GM19468 (cell line): ENCODE results near the gene CDH16.

Source experiments
- ATAC-seq: cut with Tn5 transposase; IDR thresholded peaks from one replicate; pipeline ENCODE4 v1.9.1; 2021; ENCODE audit warnings: mild to moderate bottlenecking, moderate library complexity, moderate number of reproducible peaks; ENCODE audit not compliant: unreplicated experiment; ENCODE audit errors: extremely low read depth

CDH16 gene

DNA sequence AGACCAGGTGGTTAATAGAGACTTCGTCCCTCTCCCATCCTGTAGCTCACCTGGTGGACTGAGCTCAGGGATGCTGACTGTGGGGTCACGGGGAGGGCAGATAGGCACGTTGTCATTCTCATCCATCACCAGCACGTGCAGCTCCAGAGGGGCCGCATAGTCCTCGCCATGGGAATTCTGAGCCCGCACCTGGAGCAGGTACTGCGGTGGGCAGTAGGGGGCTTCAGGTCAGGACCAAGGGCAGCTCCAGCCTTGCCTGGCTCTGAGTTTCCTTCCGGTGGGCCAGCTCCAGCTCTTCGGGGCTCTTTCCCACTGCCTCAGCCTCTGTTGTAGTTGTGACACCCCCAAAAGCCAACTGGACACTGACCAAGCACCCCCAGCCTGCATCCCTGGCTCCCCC, 5.6 kb downstream of the CDH16 start:
- ATAC-seq = no peak

DNA sequence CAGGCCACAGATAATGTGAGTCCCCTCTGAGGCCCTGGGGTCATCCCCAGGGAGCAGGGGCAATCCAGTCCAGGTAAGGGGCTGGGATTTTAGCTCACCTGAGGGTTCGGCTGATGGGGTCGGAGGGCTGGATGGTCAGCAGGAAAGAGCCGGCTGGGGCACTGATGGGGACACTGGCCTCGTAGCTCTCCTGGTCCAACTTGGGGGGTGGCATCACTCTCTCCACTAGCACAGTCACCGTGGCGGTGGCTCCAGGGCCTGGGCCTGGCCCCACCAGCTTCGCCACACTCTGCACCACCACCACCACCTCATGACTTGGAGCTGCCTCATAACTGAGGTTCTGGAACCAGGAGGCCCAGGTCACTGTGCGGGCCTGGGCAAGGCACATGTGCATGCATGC, 6.9 kb downstream of the CDH16 start:
- no peak for ATAC-seq

DNA sequence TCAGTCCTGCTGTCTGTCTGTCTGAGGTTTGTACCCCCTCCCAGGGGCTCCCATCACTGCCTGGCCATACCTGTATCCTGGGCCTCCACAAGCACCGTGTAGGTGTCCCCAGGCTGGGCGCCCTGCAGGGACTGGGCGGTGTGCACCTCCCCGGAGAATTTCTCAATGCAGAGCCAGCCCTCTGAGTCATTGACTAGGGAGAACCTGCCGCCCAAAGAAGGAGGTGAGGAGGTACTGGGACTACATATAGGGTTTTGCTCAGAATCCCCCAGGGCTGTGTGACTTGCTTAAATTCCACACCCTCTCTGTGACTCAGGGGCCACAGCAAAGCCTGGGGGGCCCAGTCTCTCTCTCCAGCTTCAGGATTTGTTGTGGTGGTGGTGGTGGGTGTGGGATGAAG, 7.6 kb downstream of the CDH16 start:
- no peak for ATAC-seq

DNA sequence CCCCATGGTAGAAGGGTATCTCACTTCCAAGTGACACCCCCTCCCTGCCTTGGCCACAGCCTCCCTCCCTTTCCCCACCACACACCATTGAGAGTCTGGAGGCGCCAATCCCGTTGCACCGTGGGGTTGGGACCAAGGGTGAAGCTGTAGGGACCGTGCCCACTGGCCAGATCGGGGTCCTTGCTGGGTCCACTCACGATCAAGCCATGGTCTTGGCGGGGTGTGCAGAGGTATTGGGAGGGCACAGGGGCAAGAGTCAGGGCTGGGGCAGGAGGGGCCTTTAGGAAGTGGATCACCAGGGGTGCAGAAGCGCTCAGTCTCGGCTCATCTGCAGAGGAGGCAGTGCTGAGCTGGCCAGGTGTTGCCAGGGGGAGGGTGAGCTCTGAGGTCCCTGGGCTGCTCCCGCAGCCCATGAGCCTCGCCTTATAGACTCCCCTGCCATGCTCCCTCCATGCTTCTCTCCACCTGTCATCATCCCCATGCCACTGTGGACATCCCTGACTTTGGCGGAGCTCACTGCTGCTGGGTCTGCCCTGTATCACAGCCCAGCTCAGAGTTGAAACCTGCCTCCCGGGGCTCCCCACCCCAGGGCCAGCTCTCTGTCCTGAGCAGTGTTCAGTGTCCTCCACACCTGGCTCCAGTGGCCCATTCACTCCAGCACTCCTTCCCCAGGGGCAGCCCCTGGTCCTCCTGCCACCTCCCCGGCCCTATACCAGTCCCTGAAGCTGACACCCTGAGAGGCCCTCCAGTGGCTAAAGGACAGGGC, 8.3 kb downstream of the CDH16 start:
- no peak for ATAC-seq

DNA sequence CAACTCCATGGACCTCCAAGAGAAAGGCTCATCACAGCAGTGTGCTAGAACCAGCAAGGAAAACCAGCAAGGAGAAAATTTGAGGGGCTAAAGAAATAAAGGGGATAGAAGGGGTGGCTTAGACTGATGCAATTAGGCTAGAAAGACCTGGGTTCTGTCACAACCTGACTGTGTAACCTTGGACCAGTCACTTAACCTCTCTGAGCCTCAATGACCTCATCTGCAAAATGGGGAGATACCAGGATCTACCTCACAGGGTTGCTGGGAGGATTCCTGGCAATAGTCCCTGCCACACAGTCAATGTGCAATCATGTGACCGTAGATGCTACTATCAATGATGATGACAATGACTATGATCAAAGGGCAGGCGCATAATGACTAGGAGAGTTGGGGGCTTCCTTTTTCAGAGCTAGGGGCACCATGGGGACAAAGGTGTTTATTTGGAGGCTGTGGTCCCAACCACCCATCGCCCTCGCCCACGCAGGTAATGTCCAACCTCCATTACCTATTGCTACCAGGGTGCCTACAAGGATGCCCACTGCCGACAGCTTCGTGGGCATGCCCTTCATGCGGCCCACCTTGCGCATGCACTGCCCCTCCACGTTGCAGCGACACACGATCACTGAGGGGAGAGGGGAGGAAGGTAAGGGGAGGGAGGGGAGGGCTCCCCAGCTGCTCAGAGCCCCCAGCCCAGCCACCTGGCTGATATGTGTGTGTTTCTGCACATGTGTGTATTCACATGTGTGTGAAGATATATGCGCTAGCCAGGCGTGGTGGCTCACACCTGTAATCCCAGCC, 9.7 kb downstream of the CDH16 start:
- no peak for ATAC-seq

DNA sequence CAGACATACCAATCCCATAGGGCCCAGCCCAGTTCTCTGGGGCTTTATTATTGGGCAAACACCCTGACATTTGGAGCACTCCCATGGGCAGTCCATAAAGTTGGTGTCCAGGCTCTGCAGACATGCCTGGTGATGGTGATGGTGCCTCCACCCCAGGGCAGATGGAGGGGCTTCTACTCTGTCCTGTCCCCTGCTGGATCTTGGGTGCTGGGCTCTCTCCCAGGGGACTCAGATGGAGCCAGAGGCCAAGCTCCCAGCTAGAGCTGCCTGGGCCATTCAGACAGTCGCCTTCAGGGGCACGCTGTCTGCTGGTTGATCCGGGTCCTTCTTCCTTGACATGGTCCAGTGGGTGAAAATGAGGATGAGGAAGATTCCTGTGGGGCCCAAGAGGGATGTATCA, 10.6 kb downstream of the CDH16 start:
- ATAC-seq = no peak

DNA sequence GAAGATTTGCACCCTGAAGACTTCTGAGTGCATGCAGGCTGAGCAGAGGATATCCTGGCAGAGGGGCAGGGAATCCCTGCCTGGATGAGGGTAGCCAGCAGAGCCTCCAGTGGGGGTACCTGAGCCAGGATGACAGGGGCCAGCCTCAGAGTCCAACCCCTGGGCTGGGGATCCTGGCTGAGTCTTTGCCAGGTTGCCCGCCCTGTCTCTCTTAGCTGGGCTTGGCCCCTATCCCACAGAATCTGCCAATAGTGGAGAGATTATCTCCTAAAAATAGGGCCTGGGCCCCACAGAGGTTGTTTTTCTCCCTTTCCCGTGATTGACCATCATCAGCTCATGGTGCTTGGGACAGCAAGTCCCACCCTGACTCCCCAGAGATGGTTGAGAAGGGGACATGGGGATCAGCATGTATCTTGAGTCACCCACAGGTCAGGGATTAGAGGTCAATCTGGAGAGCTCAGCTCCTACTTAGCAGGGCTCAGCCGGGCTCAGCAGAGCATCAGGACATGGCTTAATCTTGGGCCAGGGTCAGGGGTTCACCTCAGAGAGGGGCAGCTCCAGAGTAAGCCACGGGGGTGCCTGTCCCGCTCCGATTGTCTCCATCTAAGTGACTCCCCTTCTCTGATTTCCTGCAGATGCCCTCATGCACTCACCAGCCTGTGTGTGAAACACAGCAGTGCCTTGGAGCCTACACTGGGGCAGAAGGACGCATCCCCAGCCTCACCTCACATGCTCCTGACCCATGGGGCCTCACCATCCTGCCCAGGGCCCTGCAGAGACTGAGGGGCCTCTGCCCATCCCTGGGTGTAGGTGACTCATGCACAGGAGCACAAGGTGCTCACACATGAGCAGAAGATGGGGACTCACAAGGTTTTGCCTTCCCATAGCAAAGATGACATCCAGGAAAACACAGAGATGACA, 11.5 kb downstream of the CDH16 start:
- no peak for ATAC-seq

DNA sequence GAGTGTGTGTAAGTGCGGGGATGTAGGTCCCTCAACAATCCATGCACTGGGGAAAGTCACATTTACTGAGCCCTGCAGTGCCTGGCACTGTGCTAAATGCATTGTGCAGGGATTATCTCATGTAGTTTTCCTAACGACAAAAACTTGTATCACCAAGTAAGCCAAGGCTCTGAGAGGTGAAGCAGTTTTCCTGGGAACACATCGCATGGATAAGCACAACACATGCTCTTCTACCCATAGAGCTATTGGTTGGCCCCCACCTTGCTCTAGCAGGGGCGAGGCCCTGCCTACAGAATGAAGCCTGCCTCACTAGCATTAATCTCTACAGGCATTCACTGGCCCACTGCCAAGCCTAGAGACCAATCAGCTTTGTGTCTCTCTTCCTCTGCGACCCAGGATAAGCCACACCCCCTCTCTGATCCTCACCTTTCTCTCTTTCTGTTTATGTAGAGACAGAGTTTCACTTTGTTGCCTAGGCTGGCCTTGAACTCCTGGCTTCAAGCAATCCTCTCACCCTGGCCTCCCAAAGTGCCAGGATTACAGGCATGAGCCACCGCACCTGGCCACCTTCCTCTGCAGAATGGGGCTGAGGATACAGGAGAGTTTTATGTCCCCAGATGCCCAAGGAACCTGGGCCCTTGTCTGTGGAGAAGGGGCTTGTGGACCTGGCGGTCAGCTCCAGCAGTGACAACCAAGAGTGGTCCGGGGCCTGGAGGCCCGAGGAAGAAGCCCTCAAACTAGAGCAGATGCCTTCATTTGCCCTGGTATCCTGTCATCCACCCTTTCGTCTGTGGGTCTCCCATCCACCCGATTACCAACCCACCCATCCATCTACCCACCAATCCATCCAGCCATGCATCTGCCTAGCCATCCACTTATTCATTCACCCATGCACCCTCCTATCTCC, 12.8 kb downstream of the CDH16 start:
- ATAC-seq = no peak

DNA sequence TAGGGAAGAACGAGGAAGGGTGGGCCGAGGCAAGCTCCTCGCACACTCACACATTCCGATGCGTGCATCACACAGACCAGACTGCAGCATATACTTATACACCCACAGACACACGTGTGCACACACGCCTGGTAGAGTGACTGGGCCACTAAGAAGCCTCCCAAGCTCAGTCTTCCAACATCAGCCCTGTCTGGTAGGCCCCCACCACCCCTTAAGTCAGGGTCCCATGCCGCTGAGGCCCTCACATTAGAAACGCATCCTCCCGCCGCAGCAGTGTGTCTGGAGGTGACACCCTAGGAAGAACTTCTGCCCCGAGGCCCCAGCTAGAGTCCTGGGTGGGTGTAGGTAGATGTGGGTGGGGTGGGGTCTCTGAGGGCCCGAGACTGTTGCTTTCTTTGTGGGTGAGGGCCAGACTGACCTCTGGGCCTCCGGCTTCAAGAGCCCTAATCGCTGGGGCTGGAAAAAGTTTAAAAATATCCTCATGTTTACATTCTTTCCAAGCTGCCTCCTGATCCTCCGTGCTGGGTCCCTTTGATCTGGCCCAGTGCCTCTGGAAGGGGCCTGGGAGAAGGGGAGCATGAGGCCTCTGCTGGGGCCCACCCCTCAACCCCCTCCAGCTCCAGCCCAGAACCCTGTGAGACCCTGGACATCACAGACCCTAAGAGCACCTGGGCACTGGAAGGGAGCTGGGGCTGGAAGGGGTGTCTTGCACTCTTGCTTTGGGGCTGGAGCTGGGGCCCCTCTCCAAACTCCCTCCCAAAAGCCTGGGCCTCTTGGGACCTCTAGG, 13.6 kb downstream of the CDH16 start:
- no peak for ATAC-seq

DNA sequence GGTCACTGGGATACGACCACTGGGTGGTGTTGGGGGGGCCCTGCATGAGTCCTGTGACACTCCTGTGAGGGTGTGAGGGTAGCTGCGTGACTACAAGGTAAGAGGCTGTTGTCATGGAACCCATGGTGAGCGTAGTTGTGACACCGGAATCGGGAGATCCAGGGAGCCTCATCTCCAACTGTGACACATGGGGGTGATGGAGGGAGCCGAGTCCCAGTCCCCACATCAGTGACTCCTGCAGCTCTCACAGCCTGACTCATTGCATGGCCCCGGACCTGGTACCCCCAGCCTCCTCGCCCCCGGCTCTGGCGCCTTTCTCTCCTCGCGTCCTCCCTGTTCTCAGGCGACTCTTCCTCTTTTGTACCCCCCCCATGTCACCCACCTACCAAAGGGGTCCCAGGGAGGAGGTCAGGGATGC, 14.2 kb downstream of the CDH16 start:
- no peak for ATAC-seq

DNA sequence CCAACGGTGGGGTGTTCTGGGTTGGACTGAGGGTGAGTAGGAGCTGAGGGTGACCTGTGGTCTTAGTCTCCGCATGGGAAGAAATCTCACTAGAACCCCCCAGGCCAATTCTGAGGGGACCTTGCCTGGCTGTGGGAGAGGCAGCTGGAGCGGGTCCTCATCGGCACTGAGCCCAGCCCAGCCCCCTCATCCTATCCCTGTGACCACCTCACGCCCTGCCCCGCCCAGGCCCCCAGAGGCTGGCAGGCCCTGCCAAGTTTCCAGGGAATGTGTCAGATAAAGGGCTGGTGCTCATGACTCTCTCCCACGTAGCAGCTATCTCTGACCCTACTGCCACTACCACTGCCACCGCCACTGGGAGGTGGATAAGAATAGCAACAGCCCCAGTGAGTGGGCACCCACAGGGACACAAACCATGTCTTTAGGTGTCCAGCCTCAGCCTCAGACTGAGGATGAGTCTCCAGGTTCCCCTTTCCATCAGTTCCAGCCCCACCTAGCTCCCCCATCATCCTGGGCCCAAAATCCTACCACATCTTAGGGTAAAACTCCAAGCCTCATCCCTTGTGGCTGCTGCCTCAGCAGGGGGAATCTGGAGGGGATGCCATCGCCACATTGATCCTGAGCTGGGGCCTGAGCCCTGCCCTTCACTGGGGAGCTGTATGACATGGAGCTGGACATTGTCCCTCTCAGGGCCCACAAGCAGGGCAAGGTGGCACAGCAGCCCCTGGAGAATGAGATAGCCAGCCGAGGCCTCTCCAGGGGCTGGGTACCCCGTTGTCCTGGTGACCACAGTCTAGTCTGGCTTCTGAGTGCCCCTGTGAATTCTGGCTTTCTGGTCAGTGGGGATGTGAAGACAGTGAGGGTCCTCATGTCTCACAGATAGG, 14.9 kb downstream of the CDH16 start:
- no peak for ATAC-seq

DNA sequence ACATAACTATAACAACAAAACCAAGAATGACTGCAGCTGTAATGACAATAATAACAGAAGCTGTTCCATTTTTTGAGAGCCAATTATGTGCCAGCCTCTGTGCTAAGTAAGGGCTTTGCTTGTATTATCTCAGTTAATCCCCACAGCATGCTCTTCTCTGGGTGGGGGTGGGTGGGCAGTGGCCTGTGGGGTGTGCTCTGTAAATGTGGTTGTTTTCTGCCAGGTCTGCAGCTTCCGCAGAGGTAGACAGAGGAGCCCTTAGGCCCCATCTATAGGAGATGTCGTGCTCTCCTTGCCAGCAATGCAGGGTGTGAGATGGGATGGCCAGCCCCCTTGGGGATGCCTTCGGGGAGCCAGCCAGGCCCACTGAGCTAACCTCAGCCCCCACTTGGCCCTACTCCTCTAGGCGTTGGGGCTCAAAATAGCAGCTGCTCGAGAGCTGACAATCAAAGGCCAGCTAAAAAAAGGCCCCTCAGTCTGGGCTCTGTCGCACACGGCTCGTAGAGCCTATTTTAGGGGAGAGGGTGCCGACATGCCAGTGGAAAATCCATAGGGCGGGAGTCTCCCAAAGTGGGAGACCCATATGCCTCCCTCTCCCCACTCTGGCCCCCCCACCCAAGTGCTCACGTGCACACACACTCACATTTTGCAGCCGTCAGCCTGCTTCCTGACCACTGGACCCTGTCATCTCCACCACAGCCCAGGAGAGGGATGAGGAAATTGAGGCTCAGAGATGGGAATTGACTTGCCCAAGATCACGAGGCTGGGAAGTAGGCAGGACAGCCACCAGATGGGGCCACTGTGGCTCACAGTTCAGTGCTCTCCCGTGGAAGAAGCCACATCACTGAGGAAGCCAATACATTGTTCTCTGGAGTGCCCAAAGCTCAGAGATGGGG, 15.8 kb downstream of the CDH16 start:
- ATAC-seq = no peak

DNA sequence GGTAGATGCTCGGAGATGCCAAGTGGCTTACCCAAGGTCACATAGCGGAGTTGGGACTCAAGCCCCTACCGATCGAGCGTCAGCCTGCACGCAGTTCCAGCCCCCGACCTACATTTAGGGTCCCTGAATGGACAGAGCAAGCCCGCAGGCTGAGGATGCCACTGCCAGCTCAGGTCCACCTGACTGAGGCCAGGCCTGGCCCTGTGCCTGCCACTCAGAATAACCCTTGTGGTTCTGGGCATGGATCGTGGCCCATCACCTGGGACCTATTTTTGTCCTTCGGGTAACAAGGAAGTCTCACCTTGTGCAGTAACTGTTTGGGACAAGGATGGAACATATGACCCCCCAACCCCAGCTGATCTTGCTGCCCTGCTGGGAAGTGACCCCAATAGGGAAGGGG, 17.1 kb downstream of the CDH16 start:
- no peak for ATAC-seq

DNA sequence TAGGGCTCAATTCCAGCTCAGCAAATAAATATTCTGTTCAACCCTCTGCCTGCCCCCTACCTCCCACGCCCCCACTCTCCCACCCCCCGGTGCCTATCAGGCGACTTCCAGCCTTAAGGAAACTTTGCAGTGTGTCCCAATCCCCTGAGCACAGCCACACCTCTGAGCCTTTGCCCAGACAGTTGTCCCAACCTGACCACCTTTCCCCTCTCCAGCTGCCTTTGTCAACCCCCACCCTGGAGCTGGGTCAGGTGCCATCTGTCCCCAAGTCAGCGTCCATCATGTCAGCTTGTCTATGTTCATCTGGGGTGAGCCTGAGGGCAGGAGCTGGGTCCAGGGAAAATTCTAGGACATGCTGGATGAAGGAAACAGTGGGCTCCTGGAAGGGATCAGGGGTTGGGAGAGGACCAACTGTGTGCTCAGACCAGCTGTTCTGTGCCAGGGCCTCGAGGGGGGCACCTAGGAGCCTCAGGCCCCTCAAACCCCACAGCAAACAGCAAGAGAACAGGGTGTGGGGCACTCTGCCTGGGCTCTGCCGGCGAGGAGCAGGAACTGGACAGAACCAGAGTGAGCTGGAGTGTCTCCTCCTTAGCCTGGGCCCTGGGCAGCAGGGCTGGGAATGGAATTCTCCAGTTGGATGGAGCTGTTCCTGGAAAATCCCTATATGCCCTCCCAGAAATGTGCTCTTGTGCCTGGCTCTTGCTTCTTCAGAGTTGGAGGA, 17.8 kb downstream of the CDH16 start:
- no peak for ATAC-seq

DNA sequence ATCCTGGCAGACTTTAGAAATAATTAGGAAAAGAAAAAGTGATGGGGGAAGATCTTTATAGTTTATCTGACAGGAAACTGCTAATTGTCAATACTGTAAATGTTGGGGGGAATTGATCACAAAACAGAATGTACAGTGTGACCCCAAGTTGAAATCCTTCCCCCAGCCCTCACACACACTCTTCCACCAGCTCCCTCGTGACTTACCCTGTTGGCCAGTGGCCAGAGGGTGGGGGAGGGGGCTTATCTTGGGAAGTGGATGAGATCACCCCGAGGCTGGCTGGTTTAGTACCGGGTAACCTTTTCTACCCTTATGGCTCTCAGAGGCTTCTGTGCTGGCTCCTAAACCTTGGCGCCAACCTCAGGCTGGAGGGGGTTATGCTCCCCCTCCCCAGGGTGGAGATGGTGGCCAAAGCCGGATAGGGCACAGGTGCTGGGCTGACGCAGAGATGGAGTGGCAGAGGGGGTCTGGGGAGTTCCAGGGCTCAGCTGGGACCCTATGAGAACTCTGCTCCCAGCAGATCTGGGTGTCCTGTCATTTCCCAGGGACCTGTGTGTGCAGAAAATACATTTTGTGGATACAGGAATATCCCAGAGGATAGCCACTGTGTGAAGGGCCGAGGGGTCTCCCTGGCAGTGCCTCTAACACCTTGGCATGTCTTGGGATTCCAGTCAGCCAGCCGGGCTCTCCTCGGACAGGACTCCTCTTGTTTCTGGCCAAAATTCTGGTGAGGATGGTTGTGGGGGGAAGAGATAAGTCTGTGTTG, 18.6 kb downstream of the CDH16 start:
- no peak for ATAC-seq
